K562 (cell line): ENCODE measurements around the gene CCDC32. TPM values are rescaled to one million over a fixed set of nuclear protein-coding genes. Genes with fewer than 3 reads are reported as not detected.

Experiments used
- BMI1 ChIP-seq: fragments of 150-350 bp; IDR thresholded peaks from 2 replicates; pipeline ENCODE4 v1.6.1; 2014; ENCODE audit warnings: low read length
- ILF3 ChIP-seq: fragments of 450-650 bp; IDR thresholded peaks from 2 replicates; pipeline ENCODE4 v1.6.1; 2018; ENCODE audit warnings: antibody characterized with exemption, mild to moderate bottlenecking, moderate library complexity, borderline replicate concordance
- NBN ChIP-seq: fragments of 450-650 bp; IDR thresholded peaks from 2 replicates; pipeline ENCODE4 v1.6.1; 2016; ENCODE audit warnings: low read depth, mild to moderate bottlenecking
- NR2C1 ChIP-seq, 2 experiments: fragments of 450-650 bp; IDR thresholded peaks; 2 replicates each; pipeline ENCODE4 v1.6.1; 2017; ENCODE audit warnings: mild to moderate bottlenecking in 2 of 2, antibody characterized with exemption in 1 of 2, inconsistent platforms in 1 of 2, missing compliant biosample characterization in 1 of 2, missing genetic modification characterization in 1 of 2
- NUFIP1 ChIP-seq: fragments of 450-650 bp; IDR thresholded peaks from 2 replicates; pipeline ENCODE4 v1.6.1; 2018; ENCODE audit not compliant: partially characterized antibody
- SIX5 ChIP-seq, 2 experiments: IDR thresholded peaks; 2 replicates each; pipeline ENCODE4 v1.6.1; 2011; ENCODE audit warnings: low read length in 2 of 2, borderline replicate concordance in 1 of 2, low read depth in 1 of 2, mild to moderate bottlenecking in 1 of 2, moderate library complexity in 1 of 2; ENCODE audit not compliant: insufficient read depth in 1 of 2
- SP2 ChIP-seq: IDR thresholded peaks from 2 replicates; pipeline ENCODE4 v1.6.1; 2011; ENCODE audit warnings: mild to moderate bottlenecking, low read depth, low read length, moderate library complexity; ENCODE audit not compliant: poor library complexity, severe bottlenecking; ENCODE audit errors: extremely low read depth
- XRCC5 ChIP-seq: fragments of 200-400 bp; formaldehyde crosslinking; IDR thresholded peaks from 2 replicates; pipeline ENCODE4 v1.6.1; 2017; ENCODE audit warnings: low read depth, mild to moderate bottlenecking, low read length
- ZNF175 ChIP-seq: fragments of 200-800 bp; sonication (Bioruptor generic); IDR thresholded peaks from 2 replicates; pipeline ENCODE4 v1.6.1; 2016; ENCODE audit warnings: low read depth, mild to moderate bottlenecking, missing genetic modification characterization, missing compliant biosample characterization
- ZNF699 ChIP-seq: fragments of 250-450 bp; sonication (Bioruptor Pico); IDR thresholded peaks from 2 replicates; pipeline ENCODE4 v1.8.0; 2021; ENCODE audit warnings: mild to moderate bottlenecking, moderate library complexity; ENCODE audit not compliant: insufficient replicate concordance
- polyA plus RNA-seq, 8 experiments: library from polyadenylated mRNA; depleted of rRNA in 4 of 8; stranded (reverse) in 5 of 8; unstranded in 3 of 8; fragments of >200 nt; fragmentation: Nextera tagmentation in 2 of 8; fragmentation: Illumina TruSeq in 1 of 8; extraction: Ambion mirVana in 2 of 8; extraction: Trizol in 1 of 8; gene quantifications; 2 replicates each; pipeline versions ENCODE4 v1.2.1 to v1.2.3, GENCODE V29; 2011 to 2014; ENCODE audit warnings: inconsistent platforms in 1 of 8, missing spikeins in 1 of 8
- total RNA-seq, 7 experiments: library from RNA; depleted of rRNA in 6 of 7; stranded (reverse); fragments of >200 nt in 6 of 7; fragmentation: Illumina TruSeq in 2 of 7; extraction: Trizol in 2 of 7; gene quantifications; 2 replicates each; pipeline versions ENCODE4 v1.2.1 to v1.2.3, GENCODE V29; 2011 to 2021; ENCODE audit warnings: low replicate concordance in 1 of 7
- TF ChIP-seq, protein P1 (sequence below): sonication (generic); formaldehyde crosslinking; IDR thresholded peaks from 2 replicates; pipeline ENCODE4 v1.8.0; 2022; ENCODE audit warnings: mild to moderate bottlenecking, missing genetic modification reagents
- TF ChIP-seq, protein P2 (sequence below), 2 experiments: IDR thresholded peaks; 2 replicates each; pipeline ENCODE4 v1.6.1; 2011; ENCODE audit warnings: borderline replicate concordance in 1 of 2, control low read depth in 1 of 2, low read depth in 1 of 2, low read length in 1 of 2, mild to moderate bottlenecking in 1 of 2, mixed read lengths in 1 of 2, moderate library complexity in 1 of 2; ENCODE audit not compliant: insufficient read depth in 1 of 2, insufficient read length in 1 of 2, poor library complexity in 1 of 2, severe bottlenecking in 1 of 2; ENCODE audit errors: extremely low read depth in 1 of 2
- TF ChIP-seq, protein P3 (sequence below): fragments of 250-450 bp; sonication (Bioruptor Pico); IDR thresholded peaks from 2 replicates; pipeline ENCODE4 v1.5.0; 2020; ENCODE audit warnings: mild to moderate bottlenecking
- TF ChIP-seq, protein P4 (sequence below): fragments of 250-450 bp; sonication (Bioruptor Pico); IDR thresholded peaks from 2 replicates; pipeline ENCODE4 v1.8.0; 2021; ENCODE audit warnings: borderline replicate concordance, mild to moderate bottlenecking, moderate library complexity; ENCODE audit not compliant: poor library complexity, severe bottlenecking
- TF ChIP-seq, protein P5 (sequence below): fragments of 250-450 bp; sonication (Bioruptor Pico); IDR thresholded peaks from 2 replicates; pipeline ENCODE4 v1.8.0; 2021; ENCODE audit warnings: mild to moderate bottlenecking, moderate library complexity

CCDC32 gene
- total and polyA plus RNA-seq, 9 of the 15 experiments (the other 6 are each of a cell fraction or from before 2014, with no cell fraction given) = 22.2 to 94.8 (median 37.1) TPM

DNA sequence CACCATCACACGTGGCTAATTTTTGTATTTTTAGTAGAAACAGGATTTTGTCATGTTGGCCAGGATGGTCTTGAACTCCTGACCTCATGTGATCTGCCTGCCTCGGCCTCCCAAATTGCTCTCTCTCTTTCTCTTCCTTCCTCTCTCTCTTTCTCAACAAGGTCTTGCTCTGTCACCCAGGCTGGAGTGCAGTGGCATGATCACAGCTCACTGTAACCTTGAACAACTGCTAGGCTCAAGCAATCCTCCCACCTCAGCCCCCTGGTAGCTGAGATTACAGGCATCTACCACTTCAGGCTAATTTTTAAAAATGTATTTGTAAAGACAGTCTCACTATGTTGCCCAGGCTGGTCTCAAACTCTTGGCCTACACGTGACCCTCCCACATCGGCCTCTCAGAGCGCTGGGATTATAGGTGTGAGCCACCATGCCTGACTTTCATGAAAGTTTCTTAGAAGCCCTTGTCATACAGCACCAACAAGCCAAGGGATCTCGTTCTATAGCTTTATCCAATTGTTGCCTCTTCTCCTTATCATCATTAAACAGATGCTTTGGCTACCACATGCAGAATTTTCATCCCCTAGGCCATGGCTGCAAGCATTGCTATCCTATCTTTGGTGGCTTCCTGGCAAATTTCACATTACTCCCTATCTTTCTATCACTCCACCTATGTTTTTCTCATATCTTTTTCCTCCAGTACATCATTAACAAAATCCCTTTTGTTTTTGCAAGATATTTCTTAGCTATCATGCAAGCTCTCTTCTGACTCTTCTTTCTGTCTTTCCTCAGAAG, 5.7 kb downstream of the CCDC32 start (continued):
- TF ChIP-seq, protein P1, sequence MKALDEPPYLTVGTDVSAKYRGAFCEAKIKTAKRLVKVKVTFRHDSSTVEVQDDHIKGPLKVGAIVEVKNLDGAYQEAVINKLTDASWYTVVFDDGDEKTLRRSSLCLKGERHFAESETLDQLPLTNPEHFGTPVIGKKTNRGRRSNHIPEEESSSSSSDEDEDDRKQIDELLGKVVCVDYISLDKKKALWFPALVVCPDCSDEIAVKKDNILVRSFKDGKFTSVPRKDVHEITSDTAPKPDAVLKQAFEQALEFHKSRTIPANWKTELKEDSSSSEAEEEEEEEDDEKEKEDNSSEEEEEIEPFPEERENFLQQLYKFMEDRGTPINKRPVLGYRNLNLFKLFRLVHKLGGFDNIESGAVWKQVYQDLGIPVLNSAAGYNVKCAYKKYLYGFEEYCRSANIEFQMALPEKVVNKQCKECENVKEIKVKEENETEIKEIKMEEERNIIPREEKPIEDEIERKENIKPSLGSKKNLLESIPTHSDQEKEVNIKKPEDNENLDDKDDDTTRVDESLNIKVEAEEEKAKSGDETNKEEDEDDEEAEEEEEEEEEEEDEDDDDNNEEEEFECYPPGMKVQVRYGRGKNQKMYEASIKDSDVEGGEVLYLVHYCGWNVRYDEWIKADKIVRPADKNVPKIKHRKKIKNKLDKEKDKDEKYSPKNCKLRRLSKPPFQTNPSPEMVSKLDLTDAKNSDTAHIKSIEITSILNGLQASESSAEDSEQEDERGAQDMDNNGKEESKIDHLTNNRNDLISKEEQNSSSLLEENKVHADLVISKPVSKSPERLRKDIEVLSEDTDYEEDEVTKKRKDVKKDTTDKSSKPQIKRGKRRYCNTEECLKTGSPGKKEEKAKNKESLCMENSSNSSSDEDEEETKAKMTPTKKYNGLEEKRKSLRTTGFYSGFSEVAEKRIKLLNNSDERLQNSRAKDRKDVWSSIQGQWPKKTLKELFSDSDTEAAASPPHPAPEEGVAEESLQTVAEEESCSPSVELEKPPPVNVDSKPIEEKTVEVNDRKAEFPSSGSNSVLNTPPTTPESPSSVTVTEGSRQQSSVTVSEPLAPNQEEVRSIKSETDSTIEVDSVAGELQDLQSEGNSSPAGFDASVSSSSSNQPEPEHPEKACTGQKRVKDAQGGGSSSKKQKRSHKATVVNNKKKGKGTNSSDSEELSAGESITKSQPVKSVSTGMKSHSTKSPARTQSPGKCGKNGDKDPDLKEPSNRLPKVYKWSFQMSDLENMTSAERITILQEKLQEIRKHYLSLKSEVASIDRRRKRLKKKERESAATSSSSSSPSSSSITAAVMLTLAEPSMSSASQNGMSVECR = no peak
- TF ChIP-seq, protein P2, sequence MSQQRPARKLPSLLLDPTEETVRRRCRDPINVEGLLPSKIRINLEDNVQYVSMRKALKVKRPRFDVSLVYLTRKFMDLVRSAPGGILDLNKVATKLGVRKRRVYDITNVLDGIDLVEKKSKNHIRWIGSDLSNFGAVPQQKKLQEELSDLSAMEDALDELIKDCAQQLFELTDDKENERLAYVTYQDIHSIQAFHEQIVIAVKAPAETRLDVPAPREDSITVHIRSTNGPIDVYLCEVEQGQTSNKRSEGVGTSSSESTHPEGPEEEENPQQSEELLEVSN (IDR thresholded peaks at IDR 0.05; ENCODE audit: borderline replicate concordance in 1 of 2, extremely low read depth in 1 of 2, insufficient read depth in 1 of 2, insufficient read length in 1 of 2, low read depth in 1 of 2, low read length in 1 of 2, poor library complexity in 1 of 2, severe bottlenecking in 1 of 2) = peak in 1 of 2 experiments; percentile 26
- TF ChIP-seq, protein P3, sequence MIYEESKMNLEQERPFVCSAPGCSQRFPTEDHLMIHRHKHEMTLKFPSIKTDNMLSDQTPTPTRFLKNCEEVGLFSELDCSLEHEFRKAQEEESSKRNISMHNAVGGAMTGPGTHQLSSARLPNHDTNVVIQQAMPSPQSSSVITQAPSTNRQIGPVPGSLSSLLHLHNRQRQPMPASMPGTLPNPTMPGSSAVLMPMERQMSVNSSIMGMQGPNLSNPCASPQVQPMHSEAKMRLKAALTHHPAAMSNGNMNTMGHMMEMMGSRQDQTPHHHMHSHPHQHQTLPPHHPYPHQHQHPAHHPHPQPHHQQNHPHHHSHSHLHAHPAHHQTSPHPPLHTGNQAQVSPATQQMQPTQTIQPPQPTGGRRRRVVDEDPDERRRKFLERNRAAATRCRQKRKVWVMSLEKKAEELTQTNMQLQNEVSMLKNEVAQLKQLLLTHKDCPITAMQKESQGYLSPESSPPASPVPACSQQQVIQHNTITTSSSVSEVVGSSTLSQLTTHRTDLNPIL (CRISPR knock-in tag) = no peak
- TF ChIP-seq NUFIP1 = no peak
- no peak for TF ChIP-seq BMI1
- TF ChIP-seq NR2C1 (IDR thresholded peaks at IDR 0.05) = no peak
- 0 out of 2 replicates have a peak, but pooled peaks have one; percentile 6 for TF ChIP-seq NR2C1 (tag; IDR thresholded peaks at IDR 0.05)
- TF ChIP-seq, protein P4, sequence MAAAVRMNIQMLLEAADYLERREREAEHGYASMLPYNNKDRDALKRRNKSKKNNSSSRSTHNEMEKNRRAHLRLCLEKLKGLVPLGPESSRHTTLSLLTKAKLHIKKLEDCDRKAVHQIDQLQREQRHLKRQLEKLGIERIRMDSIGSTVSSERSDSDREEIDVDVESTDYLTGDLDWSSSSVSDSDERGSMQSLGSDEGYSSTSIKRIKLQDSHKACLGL (CRISPR knock-in tag) = no peak
- TF ChIP-seq, protein P5, sequence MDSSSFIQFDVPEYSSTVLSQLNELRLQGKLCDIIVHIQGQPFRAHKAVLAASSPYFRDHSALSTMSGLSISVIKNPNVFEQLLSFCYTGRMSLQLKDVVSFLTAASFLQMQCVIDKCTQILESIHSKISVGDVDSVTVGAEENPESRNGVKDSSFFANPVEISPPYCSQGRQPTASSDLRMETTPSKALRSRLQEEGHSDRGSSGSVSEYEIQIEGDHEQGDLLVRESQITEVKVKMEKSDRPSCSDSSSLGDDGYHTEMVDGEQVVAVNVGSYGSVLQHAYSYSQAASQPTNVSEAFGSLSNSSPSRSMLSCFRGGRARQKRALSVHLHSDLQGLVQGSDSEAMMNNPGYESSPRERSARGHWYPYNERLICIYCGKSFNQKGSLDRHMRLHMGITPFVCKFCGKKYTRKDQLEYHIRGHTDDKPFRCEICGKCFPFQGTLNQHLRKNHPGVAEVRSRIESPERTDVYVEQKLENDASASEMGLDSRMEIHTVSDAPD = no peak
- peak; percentile 83 for TF ChIP-seq ZNF175 (CRISPR knock-in tag)
- TF ChIP-seq XRCC5 = no peak
- TF ChIP-seq SP2 = no peak
- peak; percentile 84 for TF ChIP-seq NBN
- no peak for TF ChIP-seq SIX5 (IDR thresholded peaks at IDR 0.05; ENCODE audit: borderline replicate concordance in 1 of 2, insufficient read depth in 1 of 2, low read depth in 1 of 2, low read length in 2 of 2)
- TF ChIP-seq ZNF699 (CRISPR knock-in tag) = no peak
- no peak for TF ChIP-seq ILF3
